B cell (primary cell): ENCODE results near the gene CXXC4. TPM values are rescaled to one million over a fixed set of nuclear protein-coding genes. Genes with fewer than 3 reads are reported as not detected.

Experiments used
- ATAC-seq: fragments of 200-7000 bp; cut with Tn5 transposase; one replicate; pipeline ENCODE4 v1.10.0; 2021; ENCODE audit warnings: low read depth, mild to moderate bottlenecking, moderate number of reproducible peaks, moderate library complexity
- CTCF ChIA-PET: fragments of 350-600 bp; sonication (Branson Sonifier 250); formaldehyde crosslinking; loops from one replicate; lab custom pipeline; 2021; ENCODE audit warnings: antibody characterized with exemption, inconsistent platforms; lab: Charles Lee
- POLR2A ChIA-PET: fragments of 350-600 bp; sonication (Branson Sonifier 250); formaldehyde crosslinking; loops from one replicate; lab custom pipeline; 2021; ENCODE audit warnings: antibody characterized with exemption; lab: Charles Lee
- DNase-seq: peaks from one replicate; pipeline ENCODE4 v3.0.0; 2013
- H2AFZ ChIP-seq: 2 replicates; pipeline ENCODE4 v1.6.1; 2012; ENCODE audit warnings: mild to moderate bottlenecking, low read depth, low read length; ENCODE audit not compliant: insufficient read depth, poor library complexity, severe bottlenecking
- H3K27ac ChIP-seq, 2 donors: 1 replicate in 1 of 2; 2 replicates in 1 of 2; pipeline ENCODE4 v1.5.1; 2012 to 2013; ENCODE audit warnings: low read length in 2 of 2, mild to moderate bottlenecking in 2 of 2, moderate library complexity in 1 of 2
- H3K27me3 ChIP-seq, 4 experiments: fragments of 200-600 bp in 1 of 4; sonication (generic) in 1 of 4; replicated peaks in 1 of 4; 1 replicate in 2 of 4; 2 replicates in 2 of 4; pipeline versions ENCODE4 v1.6.1 to v1.7.0; 2013 to 2016; ENCODE audit warnings: low read length in 3 of 4, mild to moderate bottlenecking in 2 of 4, mixed read lengths in 1 of 4, moderate library complexity in 1 of 4; ENCODE audit not compliant: insufficient read depth in 4 of 4, control insufficient read depth in 3 of 4; ENCODE audit errors: control extremely low read depth in 1 of 4
- H3K36me3 ChIP-seq, 2 experiments: replicated peaks in 1 of 2; 1 replicate in 1 of 2; 2 replicates in 1 of 2; pipeline versions ENCODE4 v1.6.1 to v1.7.1; 2013; ENCODE audit warnings: low read length in 1 of 2; ENCODE audit not compliant: insufficient read depth in 2 of 2, control insufficient read depth in 1 of 2; ENCODE audit errors: control extremely low read depth in 1 of 2, extremely low read depth in 1 of 2
- H3K4me1 ChIP-seq, 2 donors: fragments of 200-600 bp in 1 of 2; sonication (generic) in 1 of 2; 1 replicate in 1 of 2; 2 replicates in 1 of 2; pipeline versions ENCODE4 v1.5.1 to v1.6.1; 2013 to 2017; ENCODE audit warnings: low read length in 2 of 2; ENCODE audit not compliant: control insufficient read depth in 2 of 2, insufficient read depth in 2 of 2
- H3K4me2 ChIP-seq: replicated peaks from 2 replicates; pipeline ENCODE3; 2012; ENCODE audit warnings: mild to moderate bottlenecking, low read depth, low read length; ENCODE audit not compliant: poor library complexity, severe bottlenecking
- H3K4me3 ChIP-seq, 5 experiments: fragments of 200-600 bp in 1 of 5; sonication (generic) in 1 of 5; 1 replicate in 3 of 5; 2 replicates in 2 of 5; pipeline versions ENCODE4 v1.5.1 to v1.7.0; 2011 to 2016; ENCODE audit warnings: low read length in 4 of 5, mild to moderate bottlenecking in 4 of 5, low read depth in 2 of 5, control low read depth in 1 of 5, moderate library complexity in 1 of 5; ENCODE audit not compliant: insufficient read depth in 1 of 5; ENCODE audit errors: control extremely low read depth in 1 of 5, extremely low read depth in 1 of 5
- H3K79me2 ChIP-seq: fragments of 200-600 bp; sonication (generic); one replicate; pipeline ENCODE4 v1.6.0; 2016; ENCODE audit warnings: low read length; ENCODE audit not compliant: control insufficient read depth, insufficient read depth
- H3K9ac ChIP-seq: fragments of 200-600 bp; sonication (generic); 2 replicates; pipeline ENCODE4 v1.6.1; 2017; ENCODE audit warnings: mild to moderate bottlenecking, low read length, moderate library complexity
- H3K9me3 ChIP-seq, 3 donors: one replicate each; pipeline versions ENCODE4 v1.6.1 to v1.7.1; 2013; ENCODE audit warnings: low read length in 2 of 3; ENCODE audit not compliant: control insufficient read depth in 2 of 3, insufficient read depth in 1 of 3; ENCODE audit errors: control extremely low read depth in 1 of 3
- H4K20me1 ChIP-seq: 2 replicates; pipeline ENCODE4 v1.6.0; 2012; ENCODE audit warnings: mild to moderate bottlenecking, low read length; ENCODE audit not compliant: insufficient read depth, control insufficient read depth, poor library complexity, severe bottlenecking
- H3K27ac Mint-ChIP-seq: one replicate; pipeline ENCODE4 v1.8.0; 2021; ENCODE audit warnings: mixed read lengths
- H3K27me3 Mint-ChIP-seq: one replicate; pipeline ENCODE4 v1.8.0; 2021; ENCODE audit warnings: mixed read lengths
- H3K4me1 Mint-ChIP-seq: one replicate; pipeline ENCODE4 v1.8.0; 2021; ENCODE audit warnings: mixed read lengths
- H3K4me3 Mint-ChIP-seq: one replicate; pipeline ENCODE4 v1.8.0; 2021; ENCODE audit warnings: mixed read lengths
- H3K9me3 Mint-ChIP-seq: one replicate; pipeline ENCODE4 v1.8.0; 2022; ENCODE audit warnings: mixed read lengths; ENCODE audit not compliant: insufficient read depth
- CTCF ChIP-seq: fragments of 200-600 bp; IDR thresholded peaks from one replicate; pipeline ENCODE4 v1.8.0; 2022; ENCODE audit warnings: antibody characterized with exemption, mild to moderate bottlenecking
- EZH2 ChIP-seq: IDR thresholded peaks from 2 replicates; pipeline ENCODE4 v1.6.1; 2012; ENCODE audit warnings: borderline replicate concordance, low read depth, mild to moderate bottlenecking, moderate library complexity, low read length; ENCODE audit not compliant: insufficient read depth, poor library complexity, severe bottlenecking
- WGBS: methylation state at CpG from one replicate; pipeline ENCODE4 v1.1.5; 2013; ENCODE audit warnings: missing lambda C conversion rate; ENCODE audit not compliant: insufficient coverage; 5-methylcytosine and 5-hydroxymethylcytosine counted together
- intact Hi-C: fragments of 100-400 bp; cut with micrococcal nuclease; formaldehyde crosslinking; loops from one replicate; pipeline ENCODE4 v1.10.0; 2022
- polyA plus RNA-seq: library from polyadenylated mRNA; depleted of rRNA; stranded (reverse); fragments of >200 nt; gene quantifications from 2 replicates; pipeline ENCODE4 v1.2.3, GENCODE V29; 2012
- total RNA-seq, 2 donors: library from RNA; stranded (reverse); fragments of 120-200 nt in 1 of 2; gene quantifications; 1 replicate in 1 of 2; 2 replicates in 1 of 2; pipeline versions ENCODE4 v1.2.3 to v1.2.4, GENCODE V29; 2013 to 2022

The CXXC4 gene
- total and polyA plus RNA-seq, 2 donors (not counting 1 experiment from before 2014, with no cell fraction given) = not detected

- ATAC-seq (no peak), DNase-seq (peak; percentile 17)
- no peak for TF ChIP-seq EZH2
- TF ChIP-seq CTCF = no peak
- ChIA-PET CTCF (interaction anchor here (0.7 kb wide), 1 partner anchor 985 kb away, joined by 3 read pairs; no protein-coding TSS in a partner anchor), POLR2A (no interaction called here)
- Mint-ChIP-seq H3K27me3 (peaks cover 63% of the 10 kb centered on the region), H3K4me3 (peak overlapping the region; percentile 83), H3K4me1 (peaks cover 23% of the 10 kb centered on the region), H3K27ac (no peak overlapping the region), H3K9me3 (no peaks in the 10 kb centered on the region)
- no peaks in the 10 kb centered on the region for H4K20me1 ChIP-seq
- peak overlapping the region; percentile 79 for H3K4me2 ChIP-seq
- no CpG with 5 or more reads among the region's 7 CpGs for WGBS
- H2AFZ ChIP-seq = peak overlapping the region; percentile 72
- H3K9ac ChIP-seq = peak overlapping the region; percentile 64
- H3K4me3 ChIP-seq = peak overlapping the region in 2 of 5 experiments; percentile 52 to 63
- no peaks in the 10 kb centered on the region for H3K79me2 ChIP-seq
- no peaks in the 10 kb centered on the region for H3K36me3 ChIP-seq
- H3K9me3 ChIP-seq = peaks cover 0 to 8% (median 3%) of the 10 kb centered on the region in 3 donors
- H3K4me1 ChIP-seq = peaks cover 23 to 25% of the 10 kb centered on the region in 2 donors
- intact Hi-C loops = no loop called here
- H3K27ac ChIP-seq = no peak overlapping the region
- H3K27me3 ChIP-seq = peaks cover 0 to 34% (median 31%) of the 10 kb centered on the region in 4 experiments
Observed at GRCh38 chr4:104490096-104490769, 4.5 kb downstream of the CXXC4 start.

- H3K27ac Mint-ChIP-seq = no peak overlapping the region
- H3K27me3 Mint-ChIP-seq = peaks cover 62% of the 10 kb centered on the region
Observed at GRCh38 chr4:104489731-104490095, 5.0 kb downstream of the CXXC4 start.

More at GRCh38 chr4:104489731-104490095, 5.0 kb downstream of the CXXC4 start:
- H3K27ac ChIP-seq = no peak overlapping the region
- H3K9ac ChIP-seq = no peak overlapping the region
- DNase-seq (no peak), ATAC-seq (no peak)
- peaks cover 20 to 22% of the 10 kb centered on the region in 2 donors for H3K4me1 ChIP-seq
- no peaks in the 10 kb centered on the region for H3K79me2 ChIP-seq
- no peak overlapping the region for H3K4me3 ChIP-seq
- Mint-ChIP-seq H3K9me3 (no peaks in the 10 kb centered on the region), H3K4me1 (peaks cover 21% of the 10 kb centered on the region), H3K4me3 (no peak overlapping the region)
- ChIA-PET CTCF (no interaction called here), POLR2A (no interaction called here)
- H3K9me3 ChIP-seq = peaks cover 0 to 6% (median 3%) of the 10 kb centered on the region in 3 donors
- no peaks in the 10 kb centered on the region for H3K36me3 ChIP-seq
- no peak for TF ChIP-seq CTCF
- no peak for TF ChIP-seq EZH2
- no peak overlapping the region for H2AFZ ChIP-seq
- H3K4me2 ChIP-seq = no peak overlapping the region
- H4K20me1 ChIP-seq = no peaks in the 10 kb centered on the region
- intact Hi-C loops = no loop called here
- H3K27me3 ChIP-seq = peaks cover 0 to 32% (median 30%) of the 10 kb centered on the region in 4 experiments
